ENCODE results near the gene ADAMTS10. TPM values are rescaled to one million over a fixed set of nuclear protein-coding genes. Genes with fewer than 3 reads are reported as not detected.
"Not testable (repeated sequence)": the region's sequence is repeated elsewhere in the genome, so short reads cannot be mapped to it uniquely, and the experiment has no call there.

ADAMTS10 gene
- total RNA-seq, 3 donors from 2014 or later = 4.6 to 23.5 (median 7.1) TPM

- H3K4me3 ChIP-seq = no peak overlapping the region
- DNase-seq (no peak), ATAC-seq (no peak)
- H3K9me3 ChIP-seq = no peaks in the 10 kb centered on the region
- H3K4me1 ChIP-seq (ENCODE audit: low read depth) = no peaks in the 10 kb centered on the region
- intact Hi-C loops (cut with DNase I, micrococcal nuclease) = no loop called here
- no peak for TF ChIP-seq CTCF (IDR thresholded peaks at IDR 0.05)
- H3K36me3 ChIP-seq (ENCODE audit: low read depth) = no peaks in the 10 kb centered on the region
Measured at GRCh38 chr19:8617984-8618383, 7.5 kb upstream of the ADAMTS10 start.

GRCh38 chr19:8617325-8617724, 6.8 kb upstream of the ADAMTS10 start:
- H3K36me3 ChIP-seq (ENCODE audit: low read depth); ATAC-seq; H3K4me1 ChIP-seq (ENCODE audit: low read depth); H3K9me3 ChIP-seq; H3K4me3 ChIP-seq; DNase-seq; intact Hi-C loops (cut with DNase I, micrococcal nuclease): not testable (repeated sequence)

GRCh38 chr19:8616861-8617260, 6.3 kb upstream of the ADAMTS10 start:
- intact Hi-C loops (cut with DNase I, micrococcal nuclease) = no loop called here
- no peak overlapping the region for H3K4me3 ChIP-seq
- H3K4me1 ChIP-seq (ENCODE audit: low read depth) = no peaks in the 10 kb centered on the region
- no peaks in the 10 kb centered on the region for H3K36me3 ChIP-seq (ENCODE audit: low read depth)
- no peak for ATAC-seq
- H3K9me3 ChIP-seq = no peaks in the 10 kb centered on the region
- TF ChIP-seq CTCF (IDR thresholded peaks at IDR 0.05) = no peak
- no peak for DNase-seq

GRCh38 chr19:8615813-8616596, 5.5 kb upstream of the ADAMTS10 start:
- DNase-seq (peak in 2 of 3 donors; percentile 49 to 71), ATAC-seq (peak; percentile 71)
- no peaks in the 10 kb centered on the region for H3K4me1 ChIP-seq (ENCODE audit: low read depth)
- H3K36me3 ChIP-seq (ENCODE audit: low read depth) = no peaks in the 10 kb centered on the region
- no peaks in the 10 kb centered on the region for H3K9me3 ChIP-seq
- intact Hi-C loops (cut with DNase I, micrococcal nuclease) = no loop called here
- peak; percentile 78 for TF ChIP-seq CTCF (IDR thresholded peaks at IDR 0.05)
- no peak overlapping the region for H3K4me3 ChIP-seq

- ATAC-seq (no peak), DNase-seq (no peak)
- TF ChIP-seq CTCF (IDR thresholded peaks at IDR 0.05) = no peak
- H3K36me3 ChIP-seq (ENCODE audit: low read depth) = no peaks in the 10 kb centered on the region
- H3K4me3 ChIP-seq = no peak overlapping the region
- H3K9me3 ChIP-seq = no peaks in the 10 kb centered on the region
- peaks cover 3% of the 10 kb centered on the region for H3K4me1 ChIP-seq (ENCODE audit: low read depth)
- intact Hi-C loops (cut with DNase I, micrococcal nuclease) = no loop called here
Measured at GRCh38 chr19:8615024-8615423, 4.5 kb upstream of the ADAMTS10 start.

- intact Hi-C loops (cut with DNase I, micrococcal nuclease) = no loop called here
- ATAC-seq = no peak
- H3K36me3 ChIP-seq (ENCODE audit: low read depth) = no peaks in the 10 kb centered on the region
- no peak for DNase-seq
- no peak for TF ChIP-seq CTCF (IDR thresholded peaks at IDR 0.05)
- H3K4me1 ChIP-seq (ENCODE audit: low read depth) = peaks cover 4% of the 10 kb centered on the region
- no peaks in the 10 kb centered on the region for H3K9me3 ChIP-seq
- no peak overlapping the region for H3K4me3 ChIP-seq
Measured at GRCh38 chr19:8614455-8614854, 3.9 kb upstream of the ADAMTS10 start.
